Gastroesophageal sphincter (tissue), 3 donors: ENCODE results near the gene MAP1B.

Source experiments
- EP300 ChIP-seq: sonication (generic); formaldehyde crosslinking; IDR thresholded peaks from one replicate; pipeline ENCODE4 v1.6.1; 2017; ENCODE audit warnings: antibody characterized with exemption, mild to moderate bottlenecking
- POLR2A ChIP-seq, 2 donors: fragments of 450-650 bp; IDR thresholded peaks; one replicate each; pipeline ENCODE4 v1.6.1; 2017; ENCODE audit warnings: antibody characterized with exemption in 2 of 2, mild to moderate bottlenecking in 2 of 2, moderate library complexity in 1 of 2
- POLR2AphosphoS5 ChIP-seq: sonication (generic); formaldehyde crosslinking; IDR thresholded peaks from one replicate; pipeline ENCODE4 v1.6.1; 2017; ENCODE audit warnings: antibody characterized with exemption
- TF ChIP-seq, protein P1 (sequence below), 4 experiments: fragments of 200-600 bp in 2 of 4; fragments of 450-650 bp in 2 of 4; sonication (generic) in 1 of 4; IDR thresholded peaks; one replicate each; pipeline ENCODE4 v1.5.1; 2017 to 2019; ENCODE audit warnings: antibody characterized with exemption in 4 of 4, mild to moderate bottlenecking in 2 of 4, moderate library complexity in 2 of 4

DNA sequence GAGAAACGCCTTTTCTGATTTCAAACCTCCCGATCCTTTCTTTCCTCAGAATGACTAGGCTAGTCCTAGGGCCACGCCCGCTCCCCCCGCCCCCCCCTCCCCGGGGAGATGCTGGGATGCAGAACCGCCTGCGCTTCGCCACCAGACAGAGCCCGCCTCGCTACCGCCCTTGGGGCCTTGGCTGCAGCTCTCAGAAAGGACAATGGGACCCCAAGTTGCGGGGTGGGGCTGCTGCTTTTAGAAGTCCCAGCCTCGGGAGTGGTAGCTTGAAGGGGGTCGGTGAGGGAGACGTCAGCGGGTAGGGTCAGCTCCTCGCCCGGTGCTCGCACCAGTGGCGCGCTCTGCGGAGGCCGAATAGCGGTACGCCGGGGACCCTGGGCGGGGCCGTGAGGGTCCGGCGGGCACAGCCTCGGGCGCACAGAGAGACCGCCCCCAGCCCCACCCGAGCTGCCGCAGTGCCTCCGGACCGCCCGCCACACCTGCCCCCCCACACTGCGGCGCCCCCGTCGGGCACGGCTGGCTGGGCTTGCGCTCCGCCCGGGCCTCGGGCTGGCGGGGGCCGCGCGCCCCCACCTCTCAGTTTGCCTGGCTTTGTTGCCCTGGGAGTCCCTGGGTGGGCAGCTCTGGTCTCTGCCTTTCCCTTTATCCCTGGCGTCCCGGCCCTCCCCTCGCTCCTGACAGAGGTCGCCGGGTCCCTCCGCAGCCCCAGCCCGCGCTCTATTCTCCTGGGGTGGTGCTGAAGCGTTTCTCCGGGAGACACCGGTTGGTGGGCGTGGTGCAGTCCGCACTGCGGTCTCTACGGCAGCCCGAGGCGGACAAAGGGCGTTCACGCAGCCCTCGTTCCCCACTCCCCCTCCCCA is 1.2 kb downstream of the MAP1B start:
- TF ChIP-seq, protein P1, sequence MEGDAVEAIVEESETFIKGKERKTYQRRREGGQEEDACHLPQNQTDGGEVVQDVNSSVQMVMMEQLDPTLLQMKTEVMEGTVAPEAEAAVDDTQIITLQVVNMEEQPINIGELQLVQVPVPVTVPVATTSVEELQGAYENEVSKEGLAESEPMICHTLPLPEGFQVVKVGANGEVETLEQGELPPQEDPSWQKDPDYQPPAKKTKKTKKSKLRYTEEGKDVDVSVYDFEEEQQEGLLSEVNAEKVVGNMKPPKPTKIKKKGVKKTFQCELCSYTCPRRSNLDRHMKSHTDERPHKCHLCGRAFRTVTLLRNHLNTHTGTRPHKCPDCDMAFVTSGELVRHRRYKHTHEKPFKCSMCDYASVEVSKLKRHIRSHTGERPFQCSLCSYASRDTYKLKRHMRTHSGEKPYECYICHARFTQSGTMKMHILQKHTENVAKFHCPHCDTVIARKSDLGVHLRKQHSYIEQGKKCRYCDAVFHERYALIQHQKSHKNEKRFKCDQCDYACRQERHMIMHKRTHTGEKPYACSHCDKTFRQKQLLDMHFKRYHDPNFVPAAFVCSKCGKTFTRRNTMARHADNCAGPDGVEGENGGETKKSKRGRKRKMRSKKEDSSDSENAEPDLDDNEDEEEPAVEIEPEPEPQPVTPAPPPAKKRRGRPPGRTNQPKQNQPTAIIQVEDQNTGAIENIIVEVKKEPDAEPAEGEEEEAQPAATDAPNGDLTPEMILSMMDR (IDR thresholded peaks at IDR 0.05): no peak
- TF ChIP-seq POLR2AphosphoS5 (peak; percentile 76), EP300 (no peak), POLR2A (IDR thresholded peaks at IDR 0.05) (peak; percentile 20 to 39)
